Esophagus squamous epithelium (tissue), 4 donors: Measurements from ENCODE around the gene CSMD2.

Experiments
- CTCF ChIP-seq, 6 experiments: fragments of 450-650 bp in 4 of 6; fragments of 200-600 bp in 2 of 6; sonication (generic) in 2 of 6; IDR thresholded peaks; one replicate each; pipeline ENCODE4 v1.5.1; 2016 to 2019; ENCODE audit warnings: antibody characterized with exemption in 6 of 6, mild to moderate bottlenecking in 4 of 6, moderate library complexity in 4 of 6
- POLR2A ChIP-seq, 4 donors: fragments of 450-650 bp; IDR thresholded peaks; one replicate each; pipeline ENCODE4 v1.6.1; 2017; ENCODE audit warnings: antibody characterized with exemption in 4 of 4, mild to moderate bottlenecking in 4 of 4, moderate library complexity in 3 of 4

- TF ChIP-seq POLR2A (IDR thresholded peaks at IDR 0.05) = no peak
- no peak for TF ChIP-seq CTCF (IDR thresholded peaks at IDR 0.05)
Observed at GRCh38 chr1:33657833-33658232, 507.2 kb downstream of the CSMD2 start.
